GM12878 (cell line): ENCODE results near the gene RABEP1. TPM values are rescaled to one million over a fixed set of nuclear protein-coding genes. Genes with fewer than 3 reads are reported as not detected.

Source experiments
- ATAC-seq: fragments of 200-7000 bp; cut with Tn5 transposase; 3 replicates; pipeline ENCODE4 v1.9.1; 2020; ENCODE audit warnings: mild to moderate bottlenecking, moderate library complexity
- BruUV-seq: library from RNA; stranded (reverse); fragments of 400-500 nt; replicated peaks from 2 replicates; lab custom pipeline; 2021; lab: Mats Ljungman, UMichigan
- CTCF ChIA-PET: fragments of 300-600 bp; sonication (Branson Sonifier 250); formaldehyde crosslinking; extraction: SDS; loops from one replicate; lab custom pipeline; 2021; ENCODE audit warnings: inconsistent platforms; lab: Yijun Ruan, JAX
- POLR2A ChIA-PET: fragments of 350-600 bp; formaldehyde crosslinking; extraction: SDS; loops from one replicate; lab custom pipeline; 2021; ENCODE audit warnings: inconsistent platforms; lab: Charles Lee
- RAD21 ChIA-PET: fragments of 300-600 bp; sonication (Branson Sonifier 250); formaldehyde crosslinking; loops from one replicate; lab custom pipeline; 2023; ENCODE audit warnings: antibody characterized with exemption; ENCODE audit not compliant: unreplicated experiment; lab: Charles Lee
- SMC1A ChIA-PET: fragments of 300-600 bp; sonication (Branson Sonifier 250); formaldehyde crosslinking; loops from one replicate; lab custom pipeline; 2023; ENCODE audit not compliant: unreplicated experiment, uncharacterized antibody; lab: Charles Lee
- DNase-seq: peaks from one replicate; pipeline ENCODE4 v3.0.0-alpha.2; 2011; ENCODE audit warnings: low read depth, low spot score
- FAIRE-seq: peaks from 3 replicates; lab custom pipeline; 2011; peaks lifted over from hg19 to GRCh38; lab: Jason Lieb, UNC
- H2AFZ ChIP-seq: 2 replicates; pipeline ENCODE4 v1.6.0; 2011; ENCODE audit warnings: low read depth, low read length, control low read depth; ENCODE audit not compliant: control insufficient read depth
- H3K27ac ChIP-seq: 2 replicates; pipeline ENCODE4 v1.5.1; 2011; ENCODE audit warnings: control low read depth; ENCODE audit not compliant: control insufficient read depth, insufficient read depth
- H3K27me3 ChIP-seq, 2 experiments: replicated peaks in 1 of 2; 2 replicates each; pipeline versions ENCODE4 v1.6.0 to v1.6.1; 2011; ENCODE audit warnings: low read length in 1 of 2; ENCODE audit not compliant: control insufficient read depth in 2 of 2, insufficient read depth in 2 of 2
- H3K36me3 ChIP-seq, 2 experiments: 2 replicates each; pipeline ENCODE4 v1.5.1; 2011; ENCODE audit warnings: low read length in 1 of 2; ENCODE audit not compliant: control insufficient read depth in 2 of 2, insufficient read depth in 2 of 2
- H3K4me1 ChIP-seq: 2 replicates; pipeline ENCODE4 v1.6.1; 2011; ENCODE audit warnings: mild to moderate bottlenecking, low read length, moderate library complexity, mixed read lengths; ENCODE audit not compliant: control insufficient read depth, insufficient read depth
- H3K4me2 ChIP-seq: 2 replicates; pipeline ENCODE4 v1.6.0; 2011; ENCODE audit warnings: control low read depth; ENCODE audit not compliant: control insufficient read depth, insufficient read depth
- H3K4me3 ChIP-seq: fragments of 200-600 bp; sonication (generic); 2 replicates; pipeline ENCODE4 v1.5.1; 2016
- H3K79me2 ChIP-seq: 2 replicates; pipeline ENCODE4 v1.6.0; 2011; ENCODE audit warnings: low read length; ENCODE audit not compliant: control insufficient read depth, insufficient read depth
- H3K9ac ChIP-seq: 2 replicates; pipeline ENCODE4 v1.8.0; 2011; ENCODE audit warnings: low read length, control low read depth, mixed read lengths; ENCODE audit not compliant: control insufficient read depth, insufficient read depth
- H3K9me3 ChIP-seq: replicated peaks from 3 replicates; pipeline ENCODE4 v1.5.1; 2011; ENCODE audit warnings: mild to moderate bottlenecking, low read length; ENCODE audit not compliant: control insufficient read depth, insufficient read depth
- H4K20me1 ChIP-seq: 2 replicates; pipeline ENCODE4 v1.6.0; 2011; ENCODE audit not compliant: control insufficient read depth, insufficient read depth
- CHD2 ChIP-seq: IDR thresholded peaks from 2 replicates; pipeline ENCODE4 v1.6.1; 2011; ENCODE audit warnings: low read depth, low read length, improper control_type of control experiment, borderline replicate concordance
- CREB1 ChIP-seq: IDR thresholded peaks from 2 replicates; pipeline ENCODE4 v1.6.1; 2012; ENCODE audit warnings: low read depth, mild to moderate bottlenecking, inconsistent platforms
- HCFC1 ChIP-seq: fragments of 150-350 bp; IDR thresholded peaks from 2 replicates; pipeline ENCODE4 v1.6.1; 2014; ENCODE audit warnings: low read length
- JUND ChIP-seq: IDR thresholded peaks from 2 replicates; pipeline ENCODE4 v1.6.1; 2012; ENCODE audit warnings: low read depth, mild to moderate bottlenecking, low read length, improper control_type of control experiment, moderate library complexity
- MXI1 ChIP-seq: fragments of 150-350 bp; IDR thresholded peaks from 2 replicates; pipeline ENCODE4 v1.6.1; 2011; ENCODE audit warnings: low read depth, mild to moderate bottlenecking, inconsistent platforms, low read length, improper control_type of control experiment
- PKNOX1 ChIP-seq: fragments of 450-650 bp; IDR thresholded peaks from 2 replicates; pipeline ENCODE4 v1.6.1; 2016; ENCODE audit warnings: mild to moderate bottlenecking
- SMAD5 ChIP-seq: IDR thresholded peaks from 2 replicates; pipeline ENCODE4 v1.6.1; 2016; ENCODE audit warnings: antibody characterized with exemption, low read depth
- SMARCA5 ChIP-seq: fragments of 450-650 bp; IDR thresholded peaks from 2 replicates; pipeline ENCODE4 v1.6.1; 2017; ENCODE audit warnings: mild to moderate bottlenecking
- SPI1 ChIP-seq: IDR thresholded peaks from 2 replicates; pipeline ENCODE4 v1.6.1; 2011; ENCODE audit warnings: low read depth, mild to moderate bottlenecking, low read length, moderate library complexity, borderline replicate concordance; ENCODE audit not compliant: insufficient read depth
- STAT1 ChIP-seq: fragments of 450-650 bp; conservative IDR thresholded peaks from 2 replicates; pipeline ENCODE4 v1.6.1; 2014; ENCODE audit warnings: antibody characterized with exemption, mild to moderate bottlenecking
- WRNIP1 ChIP-seq: IDR thresholded peaks from 2 replicates; pipeline ENCODE4 v1.6.1; 2011; ENCODE audit warnings: low read depth, low read length, improper control_type of control experiment, borderline replicate concordance
- WGBS: methylation state at CpG from one replicate; pipeline ENCODE4 v1.1.6; 2016; ENCODE audit warnings: low lambda C conversion rate; ENCODE audit not compliant: insufficient replicate concordance, insufficient coverage; ENCODE audit errors: missing lambda C conversion rate; 5-methylcytosine and 5-hydroxymethylcytosine counted together
- in situ Hi-C: fragments of 300-500 bp; cut with MboI; formaldehyde crosslinking; loops from 9 replicates; pipeline ENCODE4 v1.14.3; 2018; ENCODE audit warnings: mixed read lengths
- intact Hi-C: fragments of 100-400 bp; cut with micrococcal nuclease; formaldehyde crosslinking; loops from one replicate; pipeline ENCODE4 v1.14.2; 2022; ENCODE audit not compliant: unreplicated experiment
- polyA plus RNA-seq, 11 experiments: library from polyadenylated mRNA; depleted of rRNA in 4 of 11; unstranded in 6 of 11; stranded (reverse) in 5 of 11; fragments of >200 nt; fragmentation: Nextera tagmentation in 4 of 11; fragmentation: Illumina TruSeq in 1 of 11; extraction: Ambion mirVana in 4 of 11; extraction: Trizol in 1 of 11; gene quantifications; 1 replicate in 1 of 11; 2 replicates in 10 of 11; pipeline versions ENCODE4 v1.2.1 to v1.2.3, GENCODE V29; 2011 to 2016; ENCODE audit warnings: inconsistent platforms in 2 of 11, missing spikeins in 2 of 11, low read depth in 1 of 11
- total RNA-seq, 4 experiments: library from RNA; depleted of rRNA in 3 of 4; stranded (reverse); fragments of >200 nt in 3 of 4; fragmentation: Illumina TruSeq in 1 of 4; extraction: Trizol in 1 of 4; gene quantifications; 2 replicates each; pipeline versions ENCODE4 v1.2.1 to v1.2.3, GENCODE V29; 2013 to 2021
- TF ChIP-seq, protein P1 (sequence below): fragments of 450-650 bp; IDR thresholded peaks from 2 replicates; pipeline ENCODE4 v1.6.1; 2018; ENCODE audit warnings: mild to moderate bottlenecking, low read depth, moderate library complexity; ENCODE audit not compliant: partially characterized antibody
- TF ChIP-seq, protein P2 (sequence below): IDR thresholded peaks from 2 replicates; pipeline ENCODE4 v1.6.1; 2012; ENCODE audit warnings: improper control_type of control experiment, low read depth, low read length; ENCODE audit not compliant: insufficient replicate concordance

RABEP1 gene
- total and polyA plus RNA-seq, 10 of the 15 experiments (the other 5 are each of a cell fraction or from before 2014, with no cell fraction given) = 13.4 to 71.4 (median 59.8) TPM

DNA sequence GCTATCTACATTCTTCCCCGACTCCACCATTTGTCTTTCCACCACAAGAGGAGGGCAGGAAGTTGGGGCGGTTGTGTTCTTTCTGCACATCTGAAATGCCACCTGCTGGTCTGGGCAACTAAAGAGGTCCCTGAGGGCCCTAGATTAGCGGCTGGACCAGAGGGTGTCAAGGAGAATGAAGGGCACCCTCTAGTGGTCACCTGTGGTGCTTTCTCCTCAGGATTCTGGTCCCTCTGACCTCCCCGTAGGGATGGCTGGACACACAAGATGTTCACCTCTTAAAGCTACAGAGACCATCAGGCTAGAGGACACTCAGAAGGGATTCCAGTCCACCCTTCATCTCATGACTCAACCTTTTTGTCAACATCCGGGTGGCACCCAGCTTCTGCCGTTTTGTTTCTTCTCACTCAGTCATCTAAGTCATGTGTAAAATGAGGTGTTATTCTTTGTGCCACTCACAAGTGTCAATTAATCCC, 44.5 kb upstream of the RABEP1 start:
- Histone ChIP-seq H3K9ac (no peak overlapping the region), H4K20me1 (no peaks in the 10 kb centered on the region), H3K27ac (peak overlapping the region; percentile 66), H3K4me3 (peak overlapping the region; percentile 44; the same call in 1 of the 2 replicates), H3K79me2 (peaks cover 50% of the 10 kb centered on the region), H2AFZ (peak overlapping the region; percentile 14; the same call in 1 of the 2 replicates), H3K4me2 (peak overlapping the region; percentile 57), H3K27me3 (no peaks in the 10 kb centered on the region), H3K4me1 (peaks cover 43% of the 10 kb centered on the region), H3K9me3 (peaks cover 3% of the 10 kb centered on the region), H3K36me3 (no peaks in the 10 kb centered on the region; a peak in 1 of 4 replicates)
- ChIA-PET POLR2A (interaction anchor here (0.6 to 6.2 kb wide), 7 partner anchors 11 to 159 kb away, joined by 3 to 115 read pairs (median 5); partner anchors contain the start of gene ZNF594), RAD21 (interaction anchor here (0.6 to 6.2 kb wide), 15 partner anchors 11 to 250 kb away, joined by 3 to 115 read pairs (median 4); partner anchors contain the start of genes C1QBP, CAMTA2 and ZNF594), SMC1A (interaction anchor here (0.9 to 6.4 kb wide), 7 partner anchors 12 to 270 kb away, joined by 3 to 129 read pairs (median 5); partner anchors contain the start of genes SPAG7 and ZNF594), CTCF (interaction anchor here (0.6 to 8.1 kb wide), 12 partner anchors 10 to 190 kb away, joined by 3 to 209 read pairs (median 4); partner anchors contain the start of genes ZNF232 and ZNF594)
- FAIRE-seq = no peak
- peak; percentile 93 for DNase-seq
- intact Hi-C loops = loop anchor here (1.0 to 5.0 kb wide), 4 partner anchors 11 to 295 kb away; partner anchors contain the start of genes RNF167, SLC25A11 and ZFP3
- peak; percentile 68 for ATAC-seq
- no TSS peak for BruUV-seq
- WGBS = 2% methylated on average over 6 of the region's 6 CpGs
- in situ Hi-C loops = loop anchor here (5.0 kb wide), 1 partner anchor 40 kb away; no protein-coding TSS in a partner anchor
- TF ChIP-seq WRNIP1 (0 out of 2 replicates have a peak, but pooled peaks have one; percentile 88), MXI1 (0 out of 2 replicates have a peak, but pooled peaks have one; percentile 30), PKNOX1 (peak; percentile 84), SPI1 (peak; percentile 41; the same call in 1 of the 2 replicates), CREB1 (peak; percentile 30; the same call in 1 of the 2 replicates), SMAD5 (0 out of 2 replicates have a peak, but pooled peaks have one; percentile 15), HCFC1 (0 out of 2 replicates have a peak, but pooled peaks have one; percentile 27), JUND (no peak), CHD2 (0 out of 2 replicates have a peak, but pooled peaks have one; percentile 32), STAT1 (no peak), SMARCA5 (peak; percentile 84)
- TF ChIP-seq, protein P1, sequence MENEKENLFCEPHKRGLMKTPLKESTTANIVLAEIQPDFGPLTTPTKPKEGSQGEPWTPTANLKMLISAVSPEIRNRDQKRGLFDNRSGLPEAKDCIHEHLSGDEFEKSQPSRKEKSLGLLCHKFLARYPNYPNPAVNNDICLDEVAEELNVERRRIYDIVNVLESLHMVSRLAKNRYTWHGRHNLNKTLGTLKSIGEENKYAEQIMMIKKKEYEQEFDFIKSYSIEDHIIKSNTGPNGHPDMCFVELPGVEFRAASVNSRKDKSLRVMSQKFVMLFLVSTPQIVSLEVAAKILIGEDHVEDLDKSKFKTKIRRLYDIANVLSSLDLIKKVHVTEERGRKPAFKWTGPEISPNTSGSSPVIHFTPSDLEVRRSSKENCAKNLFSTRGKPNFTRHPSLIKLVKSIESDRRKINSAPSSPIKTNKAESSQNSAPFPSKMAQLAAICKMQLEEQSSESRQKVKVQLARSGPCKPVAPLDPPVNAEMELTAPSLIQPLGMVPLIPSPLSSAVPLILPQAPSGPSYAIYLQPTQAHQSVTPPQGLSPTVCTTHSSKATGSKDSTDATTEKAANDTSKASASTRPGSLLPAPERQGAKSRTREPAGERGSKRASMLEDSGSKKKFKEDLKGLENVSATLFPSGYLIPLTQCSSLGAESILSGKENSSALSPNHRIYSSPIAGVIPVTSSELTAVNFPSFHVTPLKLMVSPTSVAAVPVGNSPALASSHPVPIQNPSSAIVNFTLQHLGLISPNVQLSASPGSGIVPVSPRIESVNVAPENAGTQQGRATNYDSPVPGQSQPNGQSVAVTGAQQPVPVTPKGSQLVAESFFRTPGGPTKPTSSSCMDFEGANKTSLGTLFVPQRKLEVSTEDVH = no peak
- TF ChIP-seq, protein P2, sequence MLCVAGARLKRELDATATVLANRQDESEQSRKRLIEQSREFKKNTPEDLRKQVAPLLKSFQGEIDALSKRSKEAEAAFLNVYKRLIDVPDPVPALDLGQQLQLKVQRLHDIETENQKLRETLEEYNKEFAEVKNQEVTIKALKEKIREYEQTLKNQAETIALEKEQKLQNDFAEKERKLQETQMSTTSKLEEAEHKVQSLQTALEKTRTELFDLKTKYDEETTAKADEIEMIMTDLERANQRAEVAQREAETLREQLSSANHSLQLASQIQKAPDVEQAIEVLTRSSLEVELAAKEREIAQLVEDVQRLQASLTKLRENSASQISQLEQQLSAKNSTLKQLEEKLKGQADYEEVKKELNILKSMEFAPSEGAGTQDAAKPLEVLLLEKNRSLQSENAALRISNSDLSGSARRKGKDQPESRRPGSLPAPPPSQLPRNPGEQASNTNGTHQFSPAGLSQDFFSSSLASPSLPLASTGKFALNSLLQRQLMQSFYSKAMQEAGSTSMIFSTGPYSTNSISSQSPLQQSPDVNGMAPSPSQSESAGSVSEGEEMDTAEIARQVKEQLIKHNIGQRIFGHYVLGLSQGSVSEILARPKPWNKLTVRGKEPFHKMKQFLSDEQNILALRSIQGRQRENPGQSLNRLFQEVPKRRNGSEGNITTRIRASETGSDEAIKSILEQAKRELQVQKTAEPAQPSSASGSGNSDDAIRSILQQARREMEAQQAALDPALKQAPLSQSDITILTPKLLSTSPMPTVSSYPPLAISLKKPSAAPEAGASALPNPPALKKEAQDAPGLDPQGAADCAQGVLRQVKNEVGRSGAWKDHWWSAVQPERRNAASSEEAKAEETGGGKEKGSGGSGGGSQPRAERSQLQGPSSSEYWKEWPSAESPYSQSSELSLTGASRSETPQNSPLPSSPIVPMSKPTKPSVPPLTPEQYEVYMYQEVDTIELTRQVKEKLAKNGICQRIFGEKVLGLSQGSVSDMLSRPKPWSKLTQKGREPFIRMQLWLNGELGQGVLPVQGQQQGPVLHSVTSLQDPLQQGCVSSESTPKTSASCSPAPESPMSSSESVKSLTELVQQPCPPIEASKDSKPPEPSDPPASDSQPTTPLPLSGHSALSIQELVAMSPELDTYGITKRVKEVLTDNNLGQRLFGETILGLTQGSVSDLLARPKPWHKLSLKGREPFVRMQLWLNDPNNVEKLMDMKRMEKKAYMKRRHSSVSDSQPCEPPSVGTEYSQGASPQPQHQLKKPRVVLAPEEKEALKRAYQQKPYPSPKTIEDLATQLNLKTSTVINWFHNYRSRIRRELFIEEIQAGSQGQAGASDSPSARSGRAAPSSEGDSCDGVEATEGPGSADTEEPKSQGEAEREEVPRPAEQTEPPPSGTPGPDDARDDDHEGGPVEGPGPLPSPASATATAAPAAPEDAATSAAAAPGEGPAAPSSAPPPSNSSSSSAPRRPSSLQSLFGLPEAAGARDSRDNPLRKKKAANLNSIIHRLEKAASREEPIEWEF = no peak
